Esophagus squamous epithelium (tissue), 5 donors: ENCODE results near the gene RGS12. TPM values are rescaled to one million over a fixed set of nuclear protein-coding genes. Genes with fewer than 3 reads are reported as not detected.

Experiments used
- DNase-seq: peaks from one replicate; lab custom pipeline; 2025; lab: John Stamatoyannopoulos, UW
- H3K27ac ChIP-seq, 4 donors: fragments of 200-600 bp; sonication (generic); one replicate each; pipeline ENCODE4 v1.5.1; 2016 to 2019; ENCODE audit warnings: mild to moderate bottlenecking in 1 of 4
- H3K27me3 ChIP-seq, 4 donors: fragments of 200-600 bp; sonication (generic); 1 replicate in 3 of 4; 2 replicates in 1 of 4; pipeline versions ENCODE4 v1.5.1 to v1.6.0; 2017 to 2021; ENCODE audit warnings: antibody characterized with exemption in 1 of 4
- H3K36me3 ChIP-seq, 3 donors: fragments of 200-600 bp; sonication (generic); one replicate each; pipeline ENCODE4 v1.5.1; 2016 to 2019
- H3K4me1 ChIP-seq, 3 donors: fragments of 200-600 bp; sonication (generic); one replicate each; pipeline ENCODE4 v1.5.1; 2017 to 2019
- H3K4me3 ChIP-seq, 4 donors: fragments of 200-600 bp; sonication (generic); 1 replicate in 3 of 4; 2 replicates in 1 of 4; pipeline ENCODE4 v1.5.1; 2016 to 2019; ENCODE audit warnings: mild to moderate bottlenecking in 2 of 4, moderate library complexity in 1 of 4
- H3K9me3 ChIP-seq, 3 donors: fragments of 200-600 bp; sonication (generic); one replicate each; pipeline ENCODE4 v1.5.1; 2016 to 2019
- POLR2A ChIP-seq, 4 donors: fragments of 450-650 bp; IDR thresholded peaks; one replicate each; pipeline ENCODE4 v1.6.1; 2017; ENCODE audit warnings: antibody characterized with exemption in 4 of 4, mild to moderate bottlenecking in 4 of 4, moderate library complexity in 3 of 4
- WGBS, 2 donors: methylation state at CpG; one replicate each; pipeline ENCODE4 v1.1.5; 2018; 5-methylcytosine and 5-hydroxymethylcytosine counted together
- intact Hi-C: fragments of 100-400 bp; cut with DNase I; formaldehyde crosslinking; loops from one replicate; pipeline ENCODE4 v1.15.0; 2022
- total RNA-seq, 4 donors: library from RNA; depleted of rRNA; stranded (reverse); fragments of >200 nt; gene quantifications; one replicate each; pipeline ENCODE4 v1.1.0, GENCODE V29; 2016
- TF ChIP-seq, protein P1 (sequence below), 6 experiments: fragments of 450-650 bp in 4 of 6; fragments of 200-600 bp in 2 of 6; sonication (generic) in 2 of 6; IDR thresholded peaks; one replicate each; pipeline ENCODE4 v1.5.1; 2016 to 2019; ENCODE audit warnings: antibody characterized with exemption in 6 of 6, mild to moderate bottlenecking in 4 of 6, moderate library complexity in 4 of 6
- donor health status: DM: yes; HTN: yes; CAD: no.

The RGS12 gene
- total RNA-seq, 4 donors from 2014 or later = 39.0 to 74.7 (median 69.9) TPM

DNA sequence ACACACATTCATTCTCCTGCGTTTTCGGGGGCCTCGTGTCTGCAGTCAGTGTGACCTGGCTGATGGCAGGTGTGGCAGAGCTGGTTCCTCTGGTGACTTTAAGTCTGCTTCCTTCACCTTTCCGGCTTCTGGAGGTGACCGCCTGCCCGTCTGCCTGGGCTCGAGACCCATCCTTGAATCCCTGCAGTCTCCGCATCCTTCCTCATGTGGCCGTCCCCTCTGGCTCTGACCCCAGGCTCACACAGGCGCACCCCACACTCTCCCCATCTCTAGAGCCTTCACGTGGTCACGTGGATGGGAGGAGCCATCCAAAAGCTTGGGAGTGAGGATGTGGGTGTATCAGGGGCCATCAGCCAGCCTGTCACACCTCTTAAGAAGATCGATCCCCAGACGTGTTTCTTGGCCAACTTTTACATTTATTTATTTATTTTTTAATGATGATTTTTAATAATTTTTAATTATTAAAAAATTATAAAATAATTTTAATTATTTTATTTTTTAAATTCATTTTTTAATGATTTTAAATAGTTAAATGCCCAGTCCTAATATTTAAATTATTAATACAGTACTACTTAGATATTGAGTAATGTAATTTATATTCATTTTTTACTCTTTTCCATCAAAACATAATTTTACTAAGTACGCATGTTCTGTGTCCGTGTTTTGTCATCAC, 20.9 kb downstream of the RGS12 start:
- no peak overlapping the region for H3K27ac ChIP-seq
- no peak overlapping the region for H3K4me3 ChIP-seq
- TF ChIP-seq, protein P1, sequence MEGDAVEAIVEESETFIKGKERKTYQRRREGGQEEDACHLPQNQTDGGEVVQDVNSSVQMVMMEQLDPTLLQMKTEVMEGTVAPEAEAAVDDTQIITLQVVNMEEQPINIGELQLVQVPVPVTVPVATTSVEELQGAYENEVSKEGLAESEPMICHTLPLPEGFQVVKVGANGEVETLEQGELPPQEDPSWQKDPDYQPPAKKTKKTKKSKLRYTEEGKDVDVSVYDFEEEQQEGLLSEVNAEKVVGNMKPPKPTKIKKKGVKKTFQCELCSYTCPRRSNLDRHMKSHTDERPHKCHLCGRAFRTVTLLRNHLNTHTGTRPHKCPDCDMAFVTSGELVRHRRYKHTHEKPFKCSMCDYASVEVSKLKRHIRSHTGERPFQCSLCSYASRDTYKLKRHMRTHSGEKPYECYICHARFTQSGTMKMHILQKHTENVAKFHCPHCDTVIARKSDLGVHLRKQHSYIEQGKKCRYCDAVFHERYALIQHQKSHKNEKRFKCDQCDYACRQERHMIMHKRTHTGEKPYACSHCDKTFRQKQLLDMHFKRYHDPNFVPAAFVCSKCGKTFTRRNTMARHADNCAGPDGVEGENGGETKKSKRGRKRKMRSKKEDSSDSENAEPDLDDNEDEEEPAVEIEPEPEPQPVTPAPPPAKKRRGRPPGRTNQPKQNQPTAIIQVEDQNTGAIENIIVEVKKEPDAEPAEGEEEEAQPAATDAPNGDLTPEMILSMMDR (IDR thresholded peaks at IDR 0.05) = no peak
- TF ChIP-seq POLR2A (IDR thresholded peaks at IDR 0.05) = no peak
- H3K27me3 ChIP-seq = no peaks in the 10 kb centered on the region
- peaks cover 0 to 19% (median 5%) of the 10 kb centered on the region in 3 donors for H3K4me1 ChIP-seq
- DNase-seq = no peak
- no peaks in the 10 kb centered on the region for H3K9me3 ChIP-seq
- intact Hi-C loops = no loop called here
- 82 to 94% methylated on average over 12 to 16 of the region's 16 CpGs for WGBS, 2 donors
- peaks cover 6 to 39% (median 9%) of the 10 kb centered on the region in 3 donors for H3K36me3 ChIP-seq

DNA sequence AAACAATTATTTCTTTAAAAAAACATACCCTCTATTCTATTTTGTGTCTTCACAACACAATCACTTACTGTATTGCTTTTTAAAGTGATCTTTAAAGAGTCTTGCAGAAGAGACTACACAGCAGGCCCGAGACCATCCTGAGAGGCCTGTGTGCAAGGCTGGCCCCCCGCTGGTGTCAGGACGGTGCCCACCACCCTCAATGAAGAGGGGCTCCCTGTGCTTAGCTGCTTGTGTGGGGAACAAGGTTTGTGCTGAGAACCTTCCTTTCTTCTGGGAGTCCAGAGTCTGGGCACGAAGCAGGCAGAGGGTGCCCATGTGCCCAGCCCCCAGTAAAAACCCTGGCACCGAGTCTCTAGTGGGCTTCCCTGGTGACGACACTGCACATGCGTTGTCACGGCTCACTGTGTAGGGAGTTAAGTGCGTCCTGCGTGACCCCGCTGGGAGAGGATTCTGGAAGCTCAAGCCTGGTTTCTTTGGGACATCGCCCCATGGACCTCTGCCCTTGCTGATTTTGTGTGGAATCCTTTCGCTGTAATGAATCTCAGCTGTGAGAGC, 22.0 kb downstream of the RGS12 start:
- no peak overlapping the region for H3K4me3 ChIP-seq
- no peaks in the 10 kb centered on the region for H3K27me3 ChIP-seq
- H3K4me1 ChIP-seq = peaks cover 0 to 19% (median 5%) of the 10 kb centered on the region in 3 donors
- intact Hi-C loops = no loop called here
- no peak for DNase-seq
- H3K36me3 ChIP-seq = peaks cover 6 to 44% (median 9%) of the 10 kb centered on the region in 3 donors
- 83 to 89% methylated on average over 3 to 12 of the region's 13 CpGs for WGBS, 2 donors
- H3K27ac ChIP-seq = no peak overlapping the region
- TF ChIP-seq, protein P1 (IDR thresholded peaks at IDR 0.05) = no peak
- TF ChIP-seq POLR2A (IDR thresholded peaks at IDR 0.05) = no peak
- no peaks in the 10 kb centered on the region for H3K9me3 ChIP-seq

DNA sequence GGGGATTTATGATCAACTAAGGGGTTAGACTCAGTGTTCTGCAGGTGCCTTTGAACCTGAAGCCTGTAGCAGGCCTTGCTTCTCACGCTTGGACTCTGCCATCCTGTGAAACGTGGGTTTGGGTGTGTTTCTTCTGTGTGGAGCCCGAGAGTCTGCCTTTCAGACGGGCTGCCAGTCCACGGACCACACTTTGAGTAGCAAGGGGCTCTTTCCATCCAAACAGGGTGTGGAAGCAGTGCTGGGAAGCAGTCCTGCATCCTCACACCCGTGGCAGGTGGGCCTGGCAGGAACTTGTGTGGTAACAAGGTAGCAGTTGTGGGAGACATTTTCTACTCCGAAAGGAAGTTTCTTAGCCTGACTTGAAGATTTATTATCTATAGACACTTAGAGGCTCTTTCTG, 22.7 kb downstream of the RGS12 start:
- WGBS, 2 donors = 72 to 100% methylated on average over 5 to 7 of the region's 7 CpGs
- H3K4me3 ChIP-seq = no peak overlapping the region
- intact Hi-C loops = no loop called here
- TF ChIP-seq, protein P1 (IDR thresholded peaks at IDR 0.05) = no peak
- TF ChIP-seq POLR2A (IDR thresholded peaks at IDR 0.05) = no peak
- H3K9me3 ChIP-seq = no peaks in the 10 kb centered on the region
- peaks cover 0 to 20% (median 5%) of the 10 kb centered on the region in 3 donors for H3K4me1 ChIP-seq
- H3K27ac ChIP-seq = no peak overlapping the region
- peaks cover 6 to 44% (median 9%) of the 10 kb centered on the region in 3 donors for H3K36me3 ChIP-seq
- no peak for DNase-seq
- H3K27me3 ChIP-seq = no peaks in the 10 kb centered on the region

DNA sequence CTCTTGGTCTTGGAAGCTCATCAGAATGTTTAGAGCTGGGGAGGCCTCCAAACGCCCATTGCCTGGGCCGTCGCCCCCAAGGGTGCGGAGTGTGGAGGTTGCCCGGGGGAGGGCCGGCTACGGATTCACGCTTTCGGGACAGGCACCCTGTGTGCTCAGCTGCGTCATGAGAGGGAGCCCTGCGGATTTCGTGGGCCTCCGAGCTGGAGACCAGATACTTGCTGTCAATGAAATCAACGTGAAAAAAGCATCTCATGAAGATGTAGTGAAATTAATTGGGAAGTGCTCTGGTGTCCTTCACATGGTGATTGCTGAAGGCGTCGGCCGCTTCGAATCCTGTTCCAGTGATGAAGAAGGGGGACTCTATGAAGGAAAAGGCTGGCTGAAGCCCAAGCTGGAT, 23.3 kb downstream of the RGS12 start:
- intact Hi-C loops = no loop called here
- 91 to 94% methylated on average over 15 to 17 of the region's 18 CpGs for WGBS, 2 donors

More for the DNA sequence above, 23.3 kb downstream of the RGS12 start:
- H3K4me3 ChIP-seq = no peak overlapping the region
- peaks cover 0 to 20% (median 5%) of the 10 kb centered on the region in 3 donors for H3K4me1 ChIP-seq
- H3K36me3 ChIP-seq = peaks cover 6 to 44% (median 9%) of the 10 kb centered on the region in 3 donors
- H3K9me3 ChIP-seq = no peaks in the 10 kb centered on the region
- DNase-seq = no peak
- no peaks in the 10 kb centered on the region for H3K27me3 ChIP-seq
- no peak for TF ChIP-seq POLR2A (IDR thresholded peaks at IDR 0.05)
- TF ChIP-seq, protein P1 (IDR thresholded peaks at IDR 0.05) = no peak
- H3K27ac ChIP-seq = no peak overlapping the region
